Germinal center (tissue), 1 donor: Measurements from ENCODE around the gene EVC.
"Not testable (repeated sequence)": the region's sequence is repeated elsewhere in the genome, so short reads cannot be mapped to it uniquely, and the experiment has no call there.

Source experiments
- DNase-seq: peaks from one replicate; pipeline ENCODE4 v3.0.0; 2012; ENCODE audit warnings: mixed read lengths, low spot score

Gene EVC

GRCh38 chr4:5843573-5844530, 132.9 kb downstream of the EVC start:
- DNase-seq = no peak

GRCh38 chr4:5845035-5845905, 134.3 kb downstream of the EVC start:
- DNase-seq = no peak

DNA sequence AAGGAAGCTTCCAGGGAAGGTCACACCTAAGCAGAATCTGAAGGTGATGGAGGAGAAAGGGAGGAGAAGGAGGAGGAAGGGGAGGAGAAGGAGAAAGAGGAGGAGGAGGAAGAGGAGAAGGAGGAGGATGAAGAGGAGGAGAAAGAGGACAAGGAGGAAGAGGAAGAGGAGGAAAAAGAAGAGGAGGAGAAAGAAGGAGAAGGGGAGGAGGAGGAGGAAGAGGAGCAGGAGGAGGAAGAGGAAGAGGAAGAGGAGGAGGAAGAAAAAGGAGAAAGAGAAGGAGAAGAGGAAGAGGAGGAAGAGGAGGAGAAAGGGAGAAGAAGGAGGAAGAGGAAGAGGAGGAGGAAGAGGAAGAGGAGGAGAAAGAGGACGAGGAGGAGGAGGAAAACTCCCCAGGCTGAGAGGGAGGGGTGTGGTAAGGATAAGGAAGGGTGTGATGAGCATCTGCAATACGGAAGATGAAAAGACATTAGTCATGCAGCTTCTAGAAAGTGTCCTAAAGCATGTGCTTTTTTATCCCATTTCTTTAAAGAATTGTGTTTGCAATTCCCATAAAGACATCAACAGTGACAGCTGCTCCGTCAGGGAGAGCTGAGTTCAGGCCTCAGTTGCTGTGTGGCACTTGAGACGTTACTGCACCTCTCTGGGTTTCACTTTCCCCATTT, 140.8 kb downstream of the EVC start:
- DNase-seq = no peak

DNA sequence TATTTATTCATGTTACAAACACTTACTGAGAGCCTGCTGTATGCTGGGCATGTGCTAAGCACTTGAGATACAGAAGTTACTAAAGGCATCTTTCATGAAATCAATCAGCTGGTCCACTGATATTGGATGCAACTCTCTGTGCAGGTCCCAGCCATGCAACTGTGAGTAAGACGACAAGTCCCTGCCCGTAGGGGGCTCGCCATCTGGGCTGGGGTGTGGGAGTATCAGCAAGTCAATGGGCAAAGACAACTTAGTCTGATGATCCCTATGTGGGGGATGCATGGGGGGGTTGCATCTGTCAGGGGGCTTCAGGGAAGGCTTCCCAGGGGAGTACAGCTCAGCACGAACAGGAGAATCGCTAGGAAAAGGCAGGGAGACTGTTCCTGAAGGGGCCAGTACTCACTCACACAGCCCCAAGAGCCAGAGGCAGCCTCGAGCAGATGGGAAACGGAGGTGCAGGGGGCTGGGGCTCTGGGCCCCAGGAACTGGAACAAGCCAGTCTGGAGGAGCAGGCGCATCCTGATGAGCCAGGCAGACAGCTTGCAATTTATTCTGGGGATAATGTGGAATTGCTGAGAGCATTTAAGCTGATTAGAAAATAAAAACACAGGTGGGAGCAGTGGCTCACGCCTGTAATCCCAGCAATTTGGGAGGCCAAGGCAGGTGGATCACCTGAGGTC, 141.7 kb downstream of the EVC start:
- DNase-seq = no peak

DNA sequence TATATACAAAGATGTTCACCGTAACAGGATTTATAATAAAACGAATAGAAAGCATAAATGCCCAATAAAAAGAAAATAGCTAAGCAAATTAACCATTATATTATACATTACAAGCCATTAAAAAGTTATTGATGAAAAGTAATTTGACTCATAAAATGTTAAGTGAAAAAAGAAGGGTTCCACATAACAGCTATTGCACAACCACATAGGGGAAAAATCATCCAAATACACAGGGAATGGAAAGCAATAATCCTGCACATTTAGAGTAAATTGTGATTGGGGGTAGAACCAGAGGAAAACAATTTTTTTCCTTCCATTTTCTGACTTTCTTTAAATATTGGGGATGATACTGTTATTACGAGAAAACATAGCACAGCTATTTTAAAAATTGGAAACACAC, 143.9 kb downstream of the EVC start:
- DNase-seq = no peak

DNA sequence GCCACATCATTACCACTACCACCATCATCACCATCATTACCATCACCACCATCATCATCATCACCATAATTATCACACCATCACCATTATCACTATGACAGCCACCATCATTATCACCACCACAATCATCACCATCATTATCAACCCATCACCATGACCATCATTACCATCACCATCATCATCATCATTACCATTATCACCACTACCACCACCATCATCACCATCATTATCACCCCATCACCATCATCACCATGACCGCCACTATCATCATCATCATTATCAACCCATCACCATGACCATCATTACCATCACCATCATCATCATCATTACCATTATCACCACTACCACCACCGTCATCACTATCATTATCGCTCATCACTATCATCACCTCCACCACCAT, 145.4 kb downstream of the EVC start:
- not testable (repeated sequence) for DNase-seq

GRCh38 chr4:5857199-5857598, 146.2 kb downstream of the EVC start:
- no peak for DNase-seq

GRCh38 chr4:5858020-5858769, 147.2 kb downstream of the EVC start:
- no peak for DNase-seq

DNA sequence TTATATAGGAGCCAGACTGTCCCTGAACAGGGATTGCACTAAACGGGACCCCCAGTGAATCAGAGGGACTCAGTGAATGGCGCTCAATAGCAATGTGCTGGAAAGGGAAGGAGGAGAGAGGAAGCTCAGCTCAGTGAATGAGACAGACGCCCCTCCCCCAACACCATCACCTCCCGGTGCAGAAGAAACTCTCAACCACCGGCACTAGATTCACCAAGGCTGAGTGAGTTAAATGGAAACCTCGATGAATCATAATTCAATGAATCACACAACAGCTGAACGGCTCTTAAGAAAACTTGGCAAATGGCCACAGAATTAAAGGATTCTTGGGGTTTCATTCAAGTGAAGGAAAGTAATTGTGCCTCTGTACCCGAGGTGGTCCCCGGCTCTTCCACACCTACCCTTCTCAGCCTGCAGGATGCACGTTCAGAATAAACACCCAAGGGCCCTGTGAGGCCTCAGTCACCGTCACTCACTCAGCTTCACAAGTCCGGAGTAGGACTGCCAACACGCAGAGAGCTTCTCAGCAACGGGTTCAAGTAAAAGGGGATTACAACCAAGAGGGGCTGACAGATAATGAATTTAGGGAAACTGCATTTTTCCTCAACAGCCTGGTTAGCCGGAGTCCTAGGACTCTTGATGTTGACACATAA, 152.6 kb downstream of the EVC start:
- no peak for DNase-seq
